Upper lobe of left lung (tissue), 6 donors: ENCODE measurements around the gene LGALS7. TPM values are rescaled to one million over a fixed set of nuclear protein-coding genes. Genes with fewer than 3 reads are reported as not detected.
A peak's percentile ranks its signal among the peaks of the same experiment; 100 is the strongest.
"Not testable (repeated sequence)": the region's sequence is repeated elsewhere in the genome, so short reads cannot be mapped to it uniquely, and the experiment has no call there.

Experiments used
- ATAC-seq, 2 donors: fragments of 200-7000 bp; cut with Tn5 transposase; one replicate each; pipeline ENCODE4 v1.9.1; 2022; ENCODE audit warnings: mild to moderate bottlenecking in 2 of 2, moderate library complexity in 2 of 2; ENCODE audit not compliant: low FRiP score in 2 of 2
- DNase-seq, 2 donors: peaks; one replicate each; pipeline ENCODE4 v3.0.0-alpha.2; 2019 to 2020
- H3K27ac ChIP-seq, 4 donors: fragments of 200-600 bp; sonication (generic); one replicate each; pipeline ENCODE4 v1.5.1; 2016 to 2019
- H3K27me3 ChIP-seq, 4 donors: fragments of 200-600 bp; sonication (generic); one replicate each; pipeline ENCODE4 v1.5.1; 2017 to 2019
- H3K36me3 ChIP-seq, 4 donors: fragments of 200-600 bp; sonication (generic); one replicate each; pipeline ENCODE4 v1.5.1; 2016 to 2019
- H3K4me1 ChIP-seq, 4 donors: fragments of 200-600 bp; sonication (generic); one replicate each; pipeline ENCODE4 v1.5.1; 2018 to 2019
- H3K4me3 ChIP-seq, 4 donors: fragments of 200-600 bp; sonication (generic); one replicate each; pipeline ENCODE4 v1.5.1; 2017 to 2019; ENCODE audit warnings: mild to moderate bottlenecking in 2 of 4, moderate library complexity in 1 of 4
- H3K9me3 ChIP-seq, 4 donors: fragments of 200-600 bp; sonication (generic); one replicate each; pipeline ENCODE4 v1.5.1; 2018 to 2019
- CTCF ChIP-seq, 6 experiments: fragments of 450-650 bp in 4 of 6; fragments of 200-600 bp in 2 of 6; sonication (generic) in 2 of 6; IDR thresholded peaks; one replicate each; pipeline ENCODE4 v1.5.1; 2016 to 2019; ENCODE audit warnings: antibody characterized with exemption in 6 of 6
- EP300 ChIP-seq, 4 donors: sonication (generic); formaldehyde crosslinking; IDR thresholded peaks; one replicate each; pipeline ENCODE4 v1.5.1; 2017; ENCODE audit warnings: antibody characterized with exemption in 4 of 4, control low read depth in 2 of 4
- POLR2A ChIP-seq, 4 donors: fragments of 450-650 bp; IDR thresholded peaks; one replicate each; pipeline ENCODE4 v1.5.1; 2016 to 2017; ENCODE audit warnings: antibody characterized with exemption in 4 of 4, mild to moderate bottlenecking in 2 of 4
- POLR2AphosphoS5 ChIP-seq, 2 donors: sonication (generic); formaldehyde crosslinking; IDR thresholded peaks; one replicate each; pipeline ENCODE4 v1.5.1; 2017; ENCODE audit warnings: antibody characterized with exemption in 2 of 2
- WGBS, 2 donors: methylation state at CpG; one replicate each; pipeline ENCODE4 v1.1.5; 2017 to 2018; 5-methylcytosine and 5-hydroxymethylcytosine counted together
- total RNA-seq, 6 donors: library from RNA; depleted of rRNA in 4 of 6; stranded (reverse); fragments of >200 nt in 4 of 6; gene quantifications; one replicate each; pipeline versions ENCODE4 v1.1.0 to v1.2.1, GENCODE V29; 2016 to 2021
- donor health status: DM: no; HTN: no; CAD: no; lungs with moderate emphysema.
- donor health status: DM: no; HTN: yes; CAD: no; lungs with severe emphysema.

LGALS7 gene
- total RNA-seq, 6 donors from 2014 or later, result not detected

GRCh38 chr19:38778733-38779132 is 5.4 kb upstream of the LGALS7 start:
- 44 to 73% methylated on average over 7 of the region's 7 CpGs for WGBS, 2 donors
- DNase-seq, result no peak

GRCh38 chr19:38774181-38774950 is 1.0 kb upstream of the LGALS7 start:
- WGBS, 2 donors, result 72 to 85% methylated on average over 11 to 13 of the region's 13 CpGs
- ATAC-seq, result no peak
- H3K9me3 ChIP-seq, result no peaks in the 10 kb centered on the region
- H3K27ac ChIP-seq, result no peak overlapping the region
- peaks cover 4 to 9% (median 6%) of the 10 kb centered on the region in 4 donors for H3K4me1 ChIP-seq
- peak in 1 of 2 donors; percentile 50 for DNase-seq
- H3K27me3 ChIP-seq, result no peaks in the 10 kb centered on the region
- H3K4me3 ChIP-seq, result no peak overlapping the region
- no peaks in the 10 kb centered on the region for H3K36me3 ChIP-seq
- TF ChIP-seq CTCF (IDR thresholded peaks at IDR 0.05) (no peak), POLR2A (IDR thresholded peaks at IDR 0.05) (no peak), POLR2AphosphoS5 (IDR thresholded peaks at IDR 0.05) (no peak), EP300 (IDR thresholded peaks at IDR 0.05) (no peak)

More at GRCh38 chr19:38778733-38779132, 5.4 kb upstream of the LGALS7 start:
- TF ChIP-seq EP300 (IDR thresholded peaks at IDR 0.05), result no peak
- TF ChIP-seq POLR2AphosphoS5 (IDR thresholded peaks at IDR 0.05), result no peak
- TF ChIP-seq CTCF (IDR thresholded peaks at IDR 0.05), result no peak
- no peak for TF ChIP-seq POLR2A (IDR thresholded peaks at IDR 0.05)
- no peaks in the 10 kb centered on the region for H3K27me3 ChIP-seq
- no peaks in the 10 kb centered on the region for H3K9me3 ChIP-seq
- H3K4me1 ChIP-seq, result no peaks in the 10 kb centered on the region
- ATAC-seq, result no peak
- H3K4me3 ChIP-seq, result no peak overlapping the region
- no peak overlapping the region for H3K27ac ChIP-seq
- no peaks in the 10 kb centered on the region for H3K36me3 ChIP-seq

DNA sequence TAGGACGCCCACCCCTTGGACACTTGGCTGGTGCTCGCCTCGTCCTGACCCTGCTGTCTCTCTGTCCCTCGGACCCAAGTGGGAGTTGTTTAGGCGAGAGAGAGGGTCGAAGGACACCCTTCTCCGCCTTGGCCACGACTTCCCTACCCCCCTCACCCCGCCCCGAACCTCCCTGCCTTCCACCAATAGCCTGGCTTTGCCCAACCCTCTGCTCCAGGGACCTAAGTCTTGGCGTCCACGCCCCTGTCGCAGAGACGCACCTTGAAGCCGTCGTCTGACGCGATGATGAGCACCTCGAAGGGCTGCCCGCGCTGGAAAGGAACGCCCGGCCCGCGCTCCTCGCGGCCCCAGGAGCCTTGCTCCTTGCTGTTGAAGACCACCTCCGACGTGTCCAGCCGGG is 1.7 kb downstream of the LGALS7 start:
- no CpG with 5 or more reads among the region's 30 CpGs for WGBS, 2 donors
- H3K36me3 ChIP-seq, ATAC-seq, H3K27me3 ChIP-seq, H3K27ac ChIP-seq, H3K9me3 ChIP-seq, H3K4me3 ChIP-seq, DNase-seq: not testable (repeated sequence)
- peaks cover 4 to 11% (median 9%) of the 10 kb centered on the region in 4 donors for H3K4me1 ChIP-seq

GRCh38 chr19:38770949-38771275 is 2.4 kb downstream of the LGALS7 start:
- H3K9me3 ChIP-seq, H3K27ac ChIP-seq, H3K27me3 ChIP-seq, H3K36me3 ChIP-seq, DNase-seq: not testable (repeated sequence)
- peak overlapping the region in 1 of 4 donors; percentile 21 for H3K4me3 ChIP-seq
- ATAC-seq, result peak; percentile 87 to 96
- H3K4me1 ChIP-seq, result peaks cover 4 to 11% (median 9%) of the 10 kb centered on the region in 4 donors
- 67 to 73% methylated on average over 1 of the region's 22 CpGs for WGBS, 2 donors

GRCh38 chr19:38770228-38770948 is 2.9 kb downstream of the LGALS7 start:
- H3K27me3 ChIP-seq, H3K36me3 ChIP-seq, H3K9me3 ChIP-seq, DNase-seq: not testable (repeated sequence)
- peak; percentile 1 to 57 for ATAC-seq
- H3K4me1 ChIP-seq, result peaks cover 4 to 11% (median 9%) of the 10 kb centered on the region in 4 donors
- no CpG with 5 or more reads among the region's 58 CpGs for WGBS, 2 donors
- H3K27ac ChIP-seq, result peak overlapping the region in 3 of 4 donors; percentile 54 to 78 (median 68)
- H3K4me3 ChIP-seq, result peak overlapping the region in 3 of 4 donors; percentile 38 to 51 (median 45)

DNA sequence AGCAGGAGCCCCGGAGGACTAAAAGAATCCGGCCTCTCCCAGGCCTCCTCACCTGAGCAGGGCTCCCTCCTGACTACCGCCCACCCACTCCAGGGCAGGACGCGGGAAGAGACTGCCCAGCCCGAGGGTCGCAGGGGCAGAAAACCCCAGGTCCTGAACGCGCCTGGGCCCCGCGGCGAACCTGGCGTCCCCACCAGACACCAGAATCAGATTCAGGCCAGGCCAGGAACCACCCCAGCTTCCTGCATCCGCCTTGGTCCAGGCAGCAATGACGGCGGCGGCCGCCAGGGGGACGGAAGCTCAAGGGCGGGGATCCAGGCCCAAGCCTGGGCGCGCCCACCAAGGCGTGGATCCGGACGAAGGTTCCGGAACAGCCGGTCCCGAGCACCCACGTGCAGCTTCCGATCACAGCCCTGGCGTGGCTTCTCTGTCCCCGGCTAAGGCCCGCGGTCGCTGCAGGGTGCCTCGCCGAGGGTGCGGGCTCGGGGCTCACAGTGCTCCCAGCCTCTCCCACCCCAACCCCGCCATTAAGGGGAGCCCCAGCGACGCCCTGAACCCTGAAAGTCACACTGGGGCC is 3.6 kb downstream of the LGALS7 start:
- Histone ChIP-seq H3K9me3 (no peaks in the 10 kb centered on the region), H3K36me3 (no peaks in the 10 kb centered on the region), H3K27ac (peak overlapping the region; percentile 54 to 79 (median 73)), H3K4me3 (peak overlapping the region in 3 of 4 donors; percentile 38 to 51 (median 45)), H3K4me1 (peaks cover 4 to 11% (median 9%) of the 10 kb centered on the region in 4 donors), H3K27me3 (no peaks in the 10 kb centered on the region)
- peak; percentile 94 to 99 for DNase-seq
- TF ChIP-seq POLR2AphosphoS5 (IDR thresholded peaks at IDR 0.05), result peak; percentile 79 to 88
- peak; percentile 79 to 99 (median 98) for TF ChIP-seq CTCF (IDR thresholded peaks at IDR 0.05)
- TF ChIP-seq EP300 (IDR thresholded peaks at IDR 0.05), result peak in 2 of 4 donors; percentile 79 to 84
- peak in 1 of 4 donors; percentile 53 for TF ChIP-seq POLR2A (IDR thresholded peaks at IDR 0.05)
- 21 to 83% methylated on average over 3 to 17 of the region's 42 CpGs for WGBS, 2 donors
- ATAC-seq, result peak; percentile 94
